PFSK-1 (cell line): Measurements from ENCODE around the gene BAHCC1.

ENCODE experiments used
- FOXP2 ChIP-seq: optimal IDR thresholded peaks from 2 replicates; pipeline ENCODE3; 2011; ENCODE audit warnings: borderline replicate concordance, control low read depth, inconsistent platforms; ENCODE audit not compliant: insufficient read depth; ENCODE audit errors: extremely low read length, extremely low read depth
- POLR2AphosphoS5 ChIP-seq: IDR thresholded peaks from 2 replicates; pipeline ENCODE4 v1.6.1; 2012; ENCODE audit warnings: low read depth, mild to moderate bottlenecking, control low read depth, low read length, moderate library complexity
- SIN3A ChIP-seq: IDR thresholded peaks from 2 replicates; pipeline ENCODE4 v1.6.1; 2012; ENCODE audit warnings: mild to moderate bottlenecking, low read length, moderate library complexity, borderline replicate concordance; ENCODE audit not compliant: insufficient read depth
- TAF1 ChIP-seq: IDR thresholded peaks from 2 replicates; pipeline ENCODE4 v1.6.1; 2012; ENCODE audit warnings: low read length, control low read depth, borderline replicate concordance; ENCODE audit not compliant: insufficient read depth
- TF ChIP-seq, protein P1 (sequence below), 2 experiments: IDR thresholded peaks; 2 replicates each; pipeline versions ENCODE4 v1.6.1 to v1.8.0; 2011 to 2012; ENCODE audit warnings: low read depth in 2 of 2, low read length in 2 of 2, control low read depth in 1 of 2, inconsistent platforms in 1 of 2, mild to moderate bottlenecking in 1 of 2, moderate library complexity in 1 of 2; ENCODE audit not compliant: insufficient read depth in 1 of 2

BAHCC1 gene

DNA sequence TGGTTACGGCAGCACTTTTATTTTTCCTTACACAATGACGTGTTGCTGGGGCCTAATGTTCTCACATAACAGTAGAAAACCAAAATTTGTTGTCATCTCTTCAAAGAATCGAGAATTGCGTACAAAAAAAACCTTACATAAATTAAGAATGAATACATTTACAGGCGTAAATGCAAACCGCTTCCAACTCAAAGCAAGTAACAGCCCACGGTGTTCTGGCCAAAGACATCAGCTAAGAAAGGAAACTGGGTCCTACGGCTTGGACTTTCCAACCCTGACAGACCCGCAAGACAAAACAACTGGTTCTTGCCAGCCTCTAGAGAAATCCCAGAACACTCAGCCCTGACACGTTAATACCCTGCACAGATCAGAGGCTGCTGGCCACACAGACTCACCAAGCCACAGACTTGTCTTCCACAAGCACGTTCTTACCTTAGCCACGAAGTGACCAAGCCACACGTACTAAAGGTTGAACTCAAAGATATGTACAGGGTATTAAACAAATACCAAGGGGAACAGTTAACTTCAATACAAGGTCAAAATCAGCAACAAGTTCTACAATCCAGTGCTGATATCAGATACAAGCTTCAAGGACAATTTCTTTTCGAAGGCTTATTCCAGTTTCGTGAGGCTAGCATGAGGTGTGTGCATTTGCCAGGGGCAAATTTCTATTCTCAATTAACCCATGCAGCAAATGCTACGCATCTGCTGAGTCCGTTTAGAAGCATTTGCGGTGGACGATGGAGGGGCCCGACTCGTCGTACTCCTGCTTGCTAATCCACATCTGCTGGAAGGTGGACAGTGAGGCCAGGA lies 114.9 kb downstream of the BAHCC1 start:
- no peak for TF ChIP-seq SIN3A
- TF ChIP-seq, protein P1, sequence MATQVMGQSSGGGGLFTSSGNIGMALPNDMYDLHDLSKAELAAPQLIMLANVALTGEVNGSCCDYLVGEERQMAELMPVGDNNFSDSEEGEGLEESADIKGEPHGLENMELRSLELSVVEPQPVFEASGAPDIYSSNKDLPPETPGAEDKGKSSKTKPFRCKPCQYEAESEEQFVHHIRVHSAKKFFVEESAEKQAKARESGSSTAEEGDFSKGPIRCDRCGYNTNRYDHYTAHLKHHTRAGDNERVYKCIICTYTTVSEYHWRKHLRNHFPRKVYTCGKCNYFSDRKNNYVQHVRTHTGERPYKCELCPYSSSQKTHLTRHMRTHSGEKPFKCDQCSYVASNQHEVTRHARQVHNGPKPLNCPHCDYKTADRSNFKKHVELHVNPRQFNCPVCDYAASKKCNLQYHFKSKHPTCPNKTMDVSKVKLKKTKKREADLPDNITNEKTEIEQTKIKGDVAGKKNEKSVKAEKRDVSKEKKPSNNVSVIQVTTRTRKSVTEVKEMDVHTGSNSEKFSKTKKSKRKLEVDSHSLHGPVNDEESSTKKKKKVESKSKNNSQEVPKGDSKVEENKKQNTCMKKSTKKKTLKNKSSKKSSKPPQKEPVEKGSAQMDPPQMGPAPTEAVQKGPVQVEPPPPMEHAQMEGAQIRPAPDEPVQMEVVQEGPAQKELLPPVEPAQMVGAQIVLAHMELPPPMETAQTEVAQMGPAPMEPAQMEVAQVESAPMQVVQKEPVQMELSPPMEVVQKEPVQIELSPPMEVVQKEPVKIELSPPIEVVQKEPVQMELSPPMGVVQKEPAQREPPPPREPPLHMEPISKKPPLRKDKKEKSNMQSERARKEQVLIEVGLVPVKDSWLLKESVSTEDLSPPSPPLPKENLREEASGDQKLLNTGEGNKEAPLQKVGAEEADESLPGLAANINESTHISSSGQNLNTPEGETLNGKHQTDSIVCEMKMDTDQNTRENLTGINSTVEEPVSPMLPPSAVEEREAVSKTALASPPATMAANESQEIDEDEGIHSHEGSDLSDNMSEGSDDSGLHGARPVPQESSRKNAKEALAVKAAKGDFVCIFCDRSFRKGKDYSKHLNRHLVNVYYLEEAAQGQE (IDR thresholded peaks at IDR 0.05; ENCODE audit: insufficient read depth in 1 of 2, low read depth in 2 of 2, low read length in 2 of 2): no peak
- TF ChIP-seq TAF1: no peak; the same call in 1 of the 2 replicates
- 0 out of 2 replicates have a peak, but pooled peaks have one; percentile 34 for TF ChIP-seq POLR2AphosphoS5
- no peak for TF ChIP-seq FOXP2

DNA sequence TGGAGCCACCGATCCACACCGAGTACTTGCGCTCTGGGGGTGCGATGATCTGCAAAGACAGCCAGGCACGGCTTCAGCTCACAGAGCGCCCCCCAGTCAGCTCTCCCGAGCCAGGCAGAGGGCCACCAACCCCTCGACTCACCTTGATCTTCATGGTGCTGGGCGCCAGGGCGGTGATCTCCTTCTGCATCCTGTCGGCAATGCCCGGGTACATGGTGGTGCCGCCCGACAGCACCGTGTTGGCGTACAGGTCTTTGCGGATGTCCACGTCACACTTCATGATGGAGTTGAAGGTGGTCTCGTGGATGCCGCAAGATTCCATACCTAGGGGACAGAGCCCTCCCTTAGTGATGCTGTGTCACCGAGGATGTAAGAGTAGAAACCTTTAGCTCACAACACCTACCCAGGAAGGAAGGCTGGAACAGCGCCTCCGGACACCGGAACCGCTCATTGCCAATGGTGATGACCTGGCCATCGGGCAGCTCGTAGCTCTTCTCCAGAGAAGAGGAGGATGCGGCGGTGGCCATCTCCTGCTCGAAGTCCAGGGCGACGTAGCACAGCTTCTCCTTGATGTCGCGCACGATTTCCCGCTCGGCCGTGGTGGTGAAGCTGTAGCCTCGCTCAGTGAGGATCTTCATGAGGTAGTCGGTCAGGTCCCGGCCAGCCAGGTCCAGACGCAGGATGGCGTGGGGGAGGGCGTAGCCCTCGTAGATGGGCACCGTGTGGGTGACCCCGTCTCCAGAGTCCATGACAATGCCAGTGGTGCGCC lies 115.7 kb downstream of the BAHCC1 start:
- TF ChIP-seq SIN3A: no peak
- TF ChIP-seq, protein P1 (IDR thresholded peaks at IDR 0.05; ENCODE audit: insufficient read depth in 1 of 2, low read depth in 2 of 2, low read length in 2 of 2): no peak
- no peak; the same call in 1 of the 2 replicates for TF ChIP-seq POLR2AphosphoS5
- TF ChIP-seq TAF1: no peak
- no peak for TF ChIP-seq FOXP2

GRCh38 chr17:81511554-81511803 lies 116.2 kb downstream of the BAHCC1 start:
- no peak; the same call in 1 of the 2 replicates for TF ChIP-seq POLR2AphosphoS5
- no peak for TF ChIP-seq TAF1
- TF ChIP-seq SIN3A: no peak
- TF ChIP-seq FOXP2: no peak
- TF ChIP-seq, protein P1 (IDR thresholded peaks at IDR 0.05; ENCODE audit: insufficient read depth in 1 of 2, low read depth in 2 of 2, low read length in 2 of 2): no peak

GRCh38 chr17:81511804-81512561 lies 116.7 kb downstream of the BAHCC1 start:
- peak; percentile 22; the same call in 1 of the 2 replicates for TF ChIP-seq TAF1
- TF ChIP-seq, protein P1 (IDR thresholded peaks at IDR 0.05; ENCODE audit: insufficient read depth in 1 of 2, low read depth in 2 of 2, low read length in 2 of 2): 0 out of 4 replicates have a peak, but pooled peaks of 1 of the 2 experiments have one; percentile 20
- TF ChIP-seq SIN3A: peak; percentile 13; the same call in 1 of the 2 replicates
- no peak for TF ChIP-seq FOXP2
- TF ChIP-seq POLR2AphosphoS5: peak; percentile 41; the same call in 1 of the 2 replicates
